Endothelial cell of umbilical vein (primary cell): Measurements from ENCODE around the gene EEF1AKMT4. TPM values are rescaled to one million over a fixed set of nuclear protein-coding genes. Genes with fewer than 3 reads are reported as not detected.

Source experiments
- BruUV-seq: library from RNA; stranded (reverse); fragments of 400-500 nt; replicated peaks from 2 replicates; lab custom pipeline; 2021; lab: Mats Ljungman, UMichigan
- CTCF ChIA-PET: fragments of 300-600, 350-600 bp; sonication (Branson Sonifier 250); formaldehyde crosslinking; loops from one replicate; lab custom pipeline; 2021; ENCODE audit warnings: antibody characterized with exemption, inconsistent platforms; lab: Charles Lee
- POLR2A ChIA-PET: fragments of 300-600, 350-600 bp; sonication (Branson Sonifier 250); formaldehyde crosslinking; loops from one replicate; lab custom pipeline; 2021; ENCODE audit warnings: antibody characterized with exemption, inconsistent platforms; lab: Charles Lee
- DNase-seq: peaks from one replicate; pipeline ENCODE4 v3.0.0-alpha.2; 2011; ENCODE audit warnings: low read depth, low spot score
- FAIRE-seq: peaks from 2 replicates; lab custom pipeline; 2011; peaks lifted over from hg19 to GRCh38; lab: Jason Lieb, UNC
- H2AFZ ChIP-seq: 2 replicates; pipeline ENCODE4 v1.6.0; 2012; ENCODE audit warnings: low read depth, low read length, control low read depth, inconsistent platforms
- H3K27ac ChIP-seq: 2 replicates; pipeline ENCODE4 v1.5.1; 2011; ENCODE audit warnings: low read depth, mild to moderate bottlenecking, control low read depth, low read length, moderate library complexity; ENCODE audit not compliant: insufficient read depth
- H3K27me3 ChIP-seq, 2 experiments: 2 replicates each; pipeline versions ENCODE4 v1.6.0 to v1.6.1; 2011; ENCODE audit warnings: low read length in 2 of 2, mixed read lengths in 1 of 2; ENCODE audit not compliant: control insufficient read depth in 2 of 2, insufficient read depth in 2 of 2
- H3K36me3 ChIP-seq, 2 experiments: 2 replicates in 1 of 2; 3 replicates in 1 of 2; pipeline ENCODE4 v1.5.1; 2011; ENCODE audit warnings: low read length in 2 of 2, mild to moderate bottlenecking in 1 of 2, moderate library complexity in 1 of 2; ENCODE audit not compliant: control insufficient read depth in 2 of 2, insufficient read depth in 2 of 2; ENCODE audit errors: extremely low read depth in 1 of 2
- H3K4me1 ChIP-seq: 3 replicates; pipeline ENCODE4 v1.5.1; 2011; ENCODE audit warnings: mild to moderate bottlenecking, low read length; ENCODE audit not compliant: control insufficient read depth, insufficient read depth; ENCODE audit errors: extremely low read depth
- H3K4me2 ChIP-seq: 2 replicates; pipeline ENCODE4 v1.6.1; 2011; ENCODE audit warnings: low read length, control low read depth, mixed read lengths; ENCODE audit not compliant: insufficient read depth
- H3K4me3 ChIP-seq, 3 experiments: fragments of 200-600 bp in 1 of 3; sonication (generic), shearing (Covaris generic) in 1 of 3; replicated peaks in 1 of 3; 2 replicates each; pipeline ENCODE4 v1.5.1; 2011 to 2016; ENCODE audit warnings: control low read depth in 3 of 3, low read length in 3 of 3, mild to moderate bottlenecking in 2 of 3, inconsistent platforms in 1 of 3, low read depth in 1 of 3, moderate library complexity in 1 of 3; ENCODE audit not compliant: insufficient read depth in 1 of 3
- H3K79me2 ChIP-seq: 2 replicates; pipeline ENCODE4 v1.6.0; 2012; ENCODE audit warnings: low read length, inconsistent platforms; ENCODE audit not compliant: control insufficient read depth, insufficient read depth
- H3K9ac ChIP-seq: replicated peaks from 2 replicates; pipeline ENCODE3; 2011; ENCODE audit warnings: low read length, control low read depth; ENCODE audit not compliant: insufficient read depth; ENCODE audit errors: extremely low read depth
- H3K9me1 ChIP-seq: replicated peaks from 3 replicates; pipeline ENCODE4 v1.6.0; 2011; ENCODE audit warnings: mild to moderate bottlenecking, low read length; ENCODE audit not compliant: control insufficient read depth, insufficient read depth; ENCODE audit errors: extremely low read depth
- H3K9me3 ChIP-seq: replicated peaks from 2 replicates; pipeline ENCODE4 v1.5.1; 2012; ENCODE audit warnings: low read length, inconsistent platforms; ENCODE audit not compliant: control insufficient read depth, insufficient read depth
- H4K20me1 ChIP-seq: replicated peaks from 2 replicates; pipeline ENCODE3; 2011; ENCODE audit warnings: mild to moderate bottlenecking, low read length; ENCODE audit not compliant: control insufficient read depth, insufficient read depth; ENCODE audit errors: extremely low read depth
- CTCF ChIP-seq, 2 donors: IDR thresholded peaks; 1 replicate in 1 of 2; 2 replicates in 1 of 2; pipeline ENCODE4 v1.5.1; 2011; ENCODE audit warnings: low read length in 2 of 2, mild to moderate bottlenecking in 2 of 2, moderate library complexity in 2 of 2, control low read depth in 1 of 2, inconsistent platforms in 1 of 2, low read depth in 1 of 2; ENCODE audit not compliant: insufficient read depth in 1 of 2; ENCODE audit errors: extremely low read depth in 1 of 2
- EZH2 ChIP-seq: IDR thresholded peaks from 2 replicates; pipeline ENCODE4 v1.6.1; 2012; ENCODE audit warnings: borderline replicate concordance, low read depth, mild to moderate bottlenecking, moderate library complexity, low read length, inconsistent platforms; ENCODE audit not compliant: severe bottlenecking
- FOS ChIP-seq: IDR thresholded peaks from 2 replicates; pipeline ENCODE4 v1.6.1; 2011; ENCODE audit warnings: mild to moderate bottlenecking, low read length, moderate library complexity, borderline replicate concordance; ENCODE audit not compliant: insufficient read depth
- GATA2 ChIP-seq: IDR thresholded peaks from 2 replicates; pipeline ENCODE4 v1.7.0; 2011; ENCODE audit warnings: low read depth, mild to moderate bottlenecking, moderate library complexity, mixed read lengths, low read length; ENCODE audit not compliant: insufficient read length, insufficient read depth
- JUN ChIP-seq: IDR thresholded peaks from 2 replicates; pipeline ENCODE4 v1.6.1; 2011; ENCODE audit warnings: borderline replicate concordance, low read depth; ENCODE audit not compliant: insufficient read length, insufficient read depth
- MAX ChIP-seq: IDR thresholded peaks from 2 replicates; pipeline ENCODE4 v1.6.1; 2011; ENCODE audit not compliant: insufficient read depth, insufficient read length
- MYC ChIP-seq: IDR thresholded peaks from one replicate; pipeline ENCODE4 v1.6.1; 2011; ENCODE audit warnings: mild to moderate bottlenecking, low read depth, low read length
- POLR2A ChIP-seq: IDR thresholded peaks from 2 replicates; pipeline ENCODE4 v1.6.1; 2012; ENCODE audit warnings: low read depth, mild to moderate bottlenecking, control low read depth, low read length
- POLR2AphosphoS5 ChIP-seq: IDR thresholded peaks from 2 replicates; pipeline ENCODE4 v1.6.1; 2012; ENCODE audit warnings: low read depth, mild to moderate bottlenecking, control low read depth, low read length, moderate library complexity; ENCODE audit not compliant: insufficient read depth
- dilution Hi-C: fragments of 300-500 bp; cut with MboI; formaldehyde crosslinking; loops from one replicate; pipeline ENCODE4 v1.15.0; 2019; ENCODE audit warnings: low sequenced_read_pairs; ENCODE audit not compliant: extremely low pct_ligation_motif_present
- intact Hi-C: fragments of 100-400 bp; cut with micrococcal nuclease; formaldehyde crosslinking; loops from one replicate; pipeline ENCODE4 v1.10.0; 2022
- polyA plus RNA-seq, 4 experiments: library from polyadenylated mRNA; depleted of rRNA in 3 of 4; stranded (reverse) in 3 of 4; unstranded in 1 of 4; fragments of >200 nt; gene quantifications; 2 replicates each; pipeline versions ENCODE4 v1.2.1 to v1.2.3, GENCODE V29; 2011 to 2012; ENCODE audit warnings: missing spikeins in 1 of 4
- total RNA-seq: library from RNA; stranded (reverse); gene quantifications from 2 replicates; pipeline ENCODE4 v1.2.3, GENCODE V29; 2021

The EEF1AKMT4 gene
- total and polyA plus RNA-seq, 2 donors (not counting 3 experiments of a cell fraction or from before 2014, with no cell fraction given), result 3.4 to 8.0 TPM

GRCh38 chr3:184295771-184296170, 46.3 kb downstream of the EEF1AKMT4 start:
- Histone ChIP-seq H3K4me1 (peaks cover 12% of the 10 kb centered on the region), H3K27ac (no peak overlapping the region), H4K20me1 (no peaks in the 10 kb centered on the region), H3K4me2 (no peak overlapping the region), H3K9me3 (no peaks in the 10 kb centered on the region), H3K36me3 (no peaks in the 10 kb centered on the region), H3K27me3 (peaks cover 0 to 3% of the 10 kb centered on the region in 2 experiments), H2AFZ (no peak overlapping the region), H3K9me1 (no peaks in the 10 kb centered on the region), H3K4me3 (no peak overlapping the region), H3K9ac (no peak overlapping the region), H3K79me2 (peaks cover 17% of the 10 kb centered on the region)
- ChIA-PET CTCF (interaction anchor here (1.0 to 2.1 kb wide), 4 partner anchors 10 to 398 kb away, joined by 3 to 6 read pairs (median 4); partner anchors contain the start of gene EEF1AKMT4), POLR2A (interaction anchor here (0.7 kb wide), 1 partner anchor 120 kb away, joined by 4 read pairs; no protein-coding TSS in a partner anchor)
- BruUV-seq, result no TSS peak
- dilution Hi-C loops (no loop called here), intact Hi-C loops (no loop called here)
- TF ChIP-seq FOS (no peak), JUN (no peak), GATA2 (no peak), EZH2 (no peak), MAX (no peak), MYC (no peak), CTCF (IDR thresholded peaks at IDR 0.05; ENCODE audit: extremely low read depth in 1 of 2, insufficient read depth in 1 of 2, low read depth in 1 of 2, low read length in 2 of 2) (no peak), POLR2AphosphoS5 (no peak), POLR2A (no peak)
- FAIRE-seq (no peak), DNase-seq (no peak)
